Fibroblast of the aortic adventitia (primary cell): ENCODE measurements around the gene IQCN. TPM values are rescaled to one million over a fixed set of nuclear protein-coding genes. Genes with fewer than 3 reads are reported as not detected.

Experiments
- DNase-seq: peaks from one replicate; pipeline ENCODE4 v3.0.0-alpha.2; 2010; ENCODE audit warnings: low read depth
- H3K4me3 ChIP-seq: 2 replicates; pipeline ENCODE4 v1.5.1; 2011; ENCODE audit warnings: low read depth, mild to moderate bottlenecking, control low read depth, low read length, moderate library complexity
- CTCF ChIP-seq: IDR thresholded peaks from 2 replicates; pipeline ENCODE4 v1.5.1; 2011; ENCODE audit warnings: mild to moderate bottlenecking, low read length, control low read depth, inconsistent platforms; ENCODE audit not compliant: insufficient read depth
- total RNA-seq: library from RNA; depleted of rRNA; stranded (reverse); fragments of >200 nt; gene quantifications from 2 replicates; pipeline ENCODE4 v1.2.3, GENCODE V29; 2012; ENCODE audit warnings: low replicate concordance

The IQCN gene
- total RNA-seq, 1 donor = 1.5 TPM

- no peak for TF ChIP-seq CTCF
- DNase-seq = peak; percentile 56
- H3K4me3 ChIP-seq = no peak overlapping the region
These were observed 2.8 kb downstream of the IQCN start for GRCh38 chr19:18271433-18271841.

- TF ChIP-seq CTCF = no peak
- no peak overlapping the region for H3K4me3 ChIP-seq
- DNase-seq = no peak
These were observed 3.9 kb downstream of the IQCN start for GRCh38 chr19:18270326-18270725.

- H3K4me3 ChIP-seq = no peak overlapping the region
- no peak for DNase-seq
- no peak for TF ChIP-seq CTCF
These were observed 5.1 kb downstream of the IQCN start for GRCh38 chr19:18269070-18269723.

GRCh38 chr19:18266771-18267686, 7.2 kb downstream of the IQCN start:
- DNase-seq = no peak

GRCh38 chr19:18265582-18265981, 8.7 kb downstream of the IQCN start:
- no peak for DNase-seq
- TF ChIP-seq CTCF = no peak
- H3K4me3 ChIP-seq = no peak overlapping the region

More at GRCh38 chr19:18266771-18267686, 7.2 kb downstream of the IQCN start:
- no peak overlapping the region for H3K4me3 ChIP-seq
- no peak for TF ChIP-seq CTCF

GRCh38 chr19:18264971-18265540, 9.2 kb downstream of the IQCN start:
- DNase-seq = no peak
- no peak overlapping the region for H3K4me3 ChIP-seq
- TF ChIP-seq CTCF = no peak
